H9 (cell line): ENCODE measurements around the gene B4GALNT4. TPM values are rescaled to one million over a fixed set of nuclear protein-coding genes. Genes with fewer than 3 reads are reported as not detected.

Experiments used
- DNase-seq: peaks from one replicate; pipeline ENCODE4 v3.0.0-alpha.2; 2017
- H2AFZ ChIP-seq: one replicate; pipeline ENCODE4 v1.6.1; 2013; ENCODE audit warnings: mild to moderate bottlenecking, low read length, control low read depth, moderate library complexity
- H2AK5ac ChIP-seq: 2 replicates; pipeline ENCODE4 v1.6.1; 2013; ENCODE audit warnings: low read length, control low read depth, mixed read lengths; ENCODE audit not compliant: insufficient read length
- H2BK120ac ChIP-seq: one replicate; pipeline ENCODE4 v1.6.1; 2013; ENCODE audit warnings: low read depth, mild to moderate bottlenecking, low read length, control low read depth, inconsistent platforms; ENCODE audit not compliant: poor library complexity, severe bottlenecking
- H2BK12ac ChIP-seq: 2 replicates; pipeline ENCODE4 v1.6.1; 2013; ENCODE audit warnings: low read length, control low read depth, mixed read lengths, low read depth; ENCODE audit not compliant: insufficient read length
- H2BK15ac ChIP-seq: 2 replicates; pipeline ENCODE4 v1.6.1; 2013; ENCODE audit warnings: low read depth, low read length, control low read depth
- H2BK20ac ChIP-seq: one replicate; pipeline ENCODE4 v1.6.1; 2013; ENCODE audit warnings: low read depth, mild to moderate bottlenecking, low read length, control low read depth, inconsistent platforms; ENCODE audit not compliant: poor library complexity, severe bottlenecking
- H2BK5ac ChIP-seq: 2 replicates; pipeline ENCODE4 v1.6.1; 2013; ENCODE audit warnings: low read length, control low read depth, mixed read lengths; ENCODE audit not compliant: insufficient read length
- H3K14ac ChIP-seq: 2 replicates; pipeline ENCODE4 v1.6.1; 2013; ENCODE audit warnings: low read length, control low read depth; ENCODE audit not compliant: insufficient read depth
- H3K18ac ChIP-seq: 2 replicates; pipeline ENCODE4 v1.6.1; 2013; ENCODE audit warnings: low read depth, mild to moderate bottlenecking, mixed read lengths, low read length, control low read depth; ENCODE audit not compliant: insufficient read length
- H3K23ac ChIP-seq: 2 replicates; pipeline ENCODE4 v1.6.1; 2013; ENCODE audit warnings: low read length, control low read depth, mixed read lengths, low read depth; ENCODE audit not compliant: insufficient read length
- H3K23me2 ChIP-seq: 2 replicates; pipeline ENCODE4 v1.6.1; 2013; ENCODE audit warnings: low read depth, mild to moderate bottlenecking, mixed read lengths, low read length, control low read depth; ENCODE audit not compliant: insufficient read length, poor library complexity, severe bottlenecking
- H3K27ac ChIP-seq: 2 replicates; pipeline ENCODE4 v1.5.1; 2013; ENCODE audit warnings: low read length, control low read depth, mixed read lengths, low read depth; ENCODE audit not compliant: insufficient read length
- H3K27me3 ChIP-seq: 2 replicates; pipeline ENCODE4 v1.6.1; 2013; ENCODE audit warnings: low read length, control low read depth, inconsistent platforms; ENCODE audit not compliant: insufficient read depth
- H3K4ac ChIP-seq: 2 replicates; pipeline ENCODE4 v1.6.1; 2013; ENCODE audit warnings: low read depth, mild to moderate bottlenecking, control low read depth, inconsistent platforms, low read length, moderate library complexity
- H3K4me1 ChIP-seq: 2 replicates; pipeline ENCODE4 v1.6.1; 2013; ENCODE audit warnings: low read length, control low read depth, inconsistent platforms; ENCODE audit not compliant: insufficient read depth
- H3K4me2 ChIP-seq: 2 replicates; pipeline ENCODE4 v1.6.1; 2013; ENCODE audit warnings: low read length, control low read depth, mixed read lengths; ENCODE audit not compliant: insufficient read length, insufficient read depth
- H3K56ac ChIP-seq: 2 replicates; pipeline ENCODE4 v1.6.1; 2013; ENCODE audit warnings: low read depth, mild to moderate bottlenecking, mixed read lengths, low read length, control low read depth; ENCODE audit not compliant: insufficient read length
- H3K79me1 ChIP-seq: 2 replicates; pipeline ENCODE4 v1.6.1; 2013; ENCODE audit warnings: low read depth, mild to moderate bottlenecking, moderate library complexity, low read length, control low read depth, inconsistent platforms; ENCODE audit not compliant: insufficient read depth, poor library complexity, severe bottlenecking
- H3K79me2 ChIP-seq: 2 replicates; pipeline ENCODE4 v1.6.1; 2013; ENCODE audit warnings: low read length, control low read depth, inconsistent platforms; ENCODE audit not compliant: insufficient read depth
- H3K9ac ChIP-seq: 2 replicates; pipeline ENCODE4 v1.6.1; 2013; ENCODE audit warnings: low read length, control low read depth, mixed read lengths; ENCODE audit not compliant: insufficient read length; ENCODE audit errors: extremely low read depth
- H3K9me3 ChIP-seq: one replicate; pipeline ENCODE4 v1.6.1; 2013; ENCODE audit warnings: low read depth, low read length, inconsistent platforms; ENCODE audit not compliant: control insufficient read depth
- H3T11ph ChIP-seq: one replicate; pipeline ENCODE4 v1.6.1; 2013; ENCODE audit warnings: mild to moderate bottlenecking, low read length, control low read depth, inconsistent platforms
- H4K20me1 ChIP-seq: one replicate; pipeline ENCODE4 v1.6.1; 2013; ENCODE audit not compliant: control insufficient read depth, insufficient read length, insufficient read depth
- H4K5ac ChIP-seq: 2 replicates; pipeline ENCODE4 v1.6.1; 2013; ENCODE audit warnings: low read depth, mild to moderate bottlenecking, mixed read lengths, low read length, control low read depth; ENCODE audit not compliant: insufficient read length
- H4K8ac ChIP-seq: replicated peaks from 2 replicates; pipeline ENCODE4 v1.6.1; 2013; ENCODE audit warnings: low read length, control low read depth, mixed read lengths, low read depth; ENCODE audit not compliant: insufficient read length
- H4K91ac ChIP-seq: 2 replicates; pipeline ENCODE4 v1.6.1; 2013; ENCODE audit warnings: low read depth, mild to moderate bottlenecking, moderate library complexity, mixed read lengths, low read length, control low read depth; ENCODE audit not compliant: insufficient read length
- H3K27ac Mint-ChIP-seq, 3 experiments: 2 replicates in 2 of 3; 3 replicates in 1 of 3; pipeline ENCODE4 v1.8.0; 2020 to 2021; ENCODE audit warnings: mixed read lengths in 3 of 3, mild to moderate bottlenecking in 1 of 3, moderate library complexity in 1 of 3
- H3K27me3 Mint-ChIP-seq: 2 replicates; pipeline ENCODE4 v1.8.0; 2021; ENCODE audit warnings: low read depth, mild to moderate bottlenecking, moderate library complexity, mixed read lengths
- H3K36me3 Mint-ChIP-seq, 3 experiments: 2 replicates in 2 of 3; 3 replicates in 1 of 3; pipeline ENCODE4 v1.8.0; 2020 to 2021; ENCODE audit warnings: low read depth in 3 of 3, mixed read lengths in 3 of 3; ENCODE audit not compliant: insufficient read depth in 1 of 3
- H3K4me1 Mint-ChIP-seq, 2 experiments: 2 replicates each; pipeline ENCODE4 v1.8.0; 2020; ENCODE audit warnings: mixed read lengths in 2 of 2
- H3K4me3 Mint-ChIP-seq, 2 experiments: 2 replicates in 1 of 2; 3 replicates in 1 of 2; pipeline ENCODE4 v1.8.0; 2020 to 2021; ENCODE audit warnings: mild to moderate bottlenecking in 2 of 2, mixed read lengths in 2 of 2, moderate library complexity in 1 of 2
- H3K9me3 Mint-ChIP-seq, 2 experiments: 2 replicates in 1 of 2; 3 replicates in 1 of 2; pipeline ENCODE4 v1.8.0; 2020; ENCODE audit warnings: mild to moderate bottlenecking in 2 of 2, mixed read lengths in 2 of 2, moderate library complexity in 1 of 2
- CTCF ChIP-seq: fragments of 200-600 bp; sonication (generic); conservative IDR thresholded peaks from 3 replicates; pipeline ENCODE4 v1.8.0; 2021; ENCODE audit warnings: antibody characterized with exemption, mild to moderate bottlenecking
- WGBS: extraction: QIAGEN DNeasy Blood & Tissue Kit; methylation state at CpG from one replicate; pipeline ENCODE4 v1.1.7; 2013; ENCODE audit warnings: missing lambda C conversion rate, low lambda C conversion rate, mixed read lengths; ENCODE audit not compliant: insufficient read length; ENCODE audit errors: extremely low coverage; 5-methylcytosine and 5-hydroxymethylcytosine counted together
- total RNA-seq: library from RNA; stranded (reverse); gene quantifications from 2 replicates; pipeline ENCODE4 v1.2.1, GENCODE V29; 2021

Gene B4GALNT4
- total RNA-seq, 1 experiment from 2014 or later: 105 TPM

- H3K27ac Mint-ChIP-seq: no peak overlapping the region
- Histone ChIP-seq H3K18ac (no peak overlapping the region), H3K23me2 (peaks cover 10% of the 10 kb centered on the region), H3K4me2 (peak overlapping the region; percentile 33), H4K5ac (no peak overlapping the region), H2BK20ac (no peak overlapping the region), H3T11ph (no peak overlapping the region), H3K4me1 (peaks cover 2% of the 10 kb centered on the region; the same call in 1 of the 2 replicates), H3K56ac (no peak overlapping the region), H3K27ac (no peak overlapping the region), H2BK15ac (no peak overlapping the region), H3K23ac (no peak overlapping the region), H4K91ac (no peak overlapping the region), H2BK5ac (no peak overlapping the region), H3K79me2 (no peaks in the 10 kb centered on the region; the same call in 1 of the 2 replicates), H4K20me1 (peaks cover 8% of the 10 kb centered on the region), H3K27me3 (no peaks in the 10 kb centered on the region; the same call in 1 of the 2 replicates), H2BK120ac (no peak overlapping the region), H2BK12ac (no peak overlapping the region), H3K9ac (no peak overlapping the region), H4K8ac (no peak overlapping the region), H3K4ac (no peak overlapping the region), H3K79me1 (no peaks in the 10 kb centered on the region), H3K9me3 (no peaks in the 10 kb centered on the region), H2AK5ac (no peak overlapping the region), H3K14ac (no peak overlapping the region; the same call in 1 of the 2 replicates), H2AFZ (no peak overlapping the region)
- TF ChIP-seq CTCF: peak; percentile 19; the same call in 1 of the 3 replicates
- H3K27me3 Mint-ChIP-seq: peaks cover 20% of the 10 kb centered on the region
- no CpG with 5 or more reads among the region's 5 CpGs for WGBS
- no peaks in the 10 kb centered on the region; a peak in 1 of 5 replicates for H3K9me3 Mint-ChIP-seq
- peak overlapping the region; percentile 75 to 79 for H3K4me3 Mint-ChIP-seq
- peaks cover 17 to 26% of the 10 kb centered on the region in 2 experiments for H3K4me1 Mint-ChIP-seq
- no peak for DNase-seq
- H3K36me3 Mint-ChIP-seq: no peaks in the 10 kb centered on the region; a peak in 1 of 7 replicates
Observed at GRCh38 chr11:415640-416041, 46.3 kb downstream of the B4GALNT4 start.
